ENCODE data around the gene MRPL12.

Gene MRPL12

DNA sequence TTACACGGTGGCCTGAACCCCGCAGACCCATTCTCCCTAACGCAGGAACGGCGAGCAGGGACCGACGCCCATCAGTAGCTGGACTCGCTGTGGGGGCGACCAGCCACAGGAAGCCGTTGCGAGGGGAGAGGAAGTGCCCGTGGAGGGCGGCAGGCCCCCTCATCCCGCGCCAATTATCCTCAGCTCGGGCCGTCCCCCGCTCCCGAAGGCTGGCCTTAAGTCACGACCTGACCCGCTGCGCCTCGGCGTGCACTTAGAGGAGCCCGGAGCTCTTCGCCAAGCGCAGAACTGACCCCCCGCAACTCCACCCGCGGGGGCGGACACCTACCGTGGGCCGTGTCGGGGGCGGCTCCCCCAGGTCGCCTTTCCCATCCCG lies 20.0 kb upstream of the MRPL12 start:
- no peak for DNase-seq

DNA sequence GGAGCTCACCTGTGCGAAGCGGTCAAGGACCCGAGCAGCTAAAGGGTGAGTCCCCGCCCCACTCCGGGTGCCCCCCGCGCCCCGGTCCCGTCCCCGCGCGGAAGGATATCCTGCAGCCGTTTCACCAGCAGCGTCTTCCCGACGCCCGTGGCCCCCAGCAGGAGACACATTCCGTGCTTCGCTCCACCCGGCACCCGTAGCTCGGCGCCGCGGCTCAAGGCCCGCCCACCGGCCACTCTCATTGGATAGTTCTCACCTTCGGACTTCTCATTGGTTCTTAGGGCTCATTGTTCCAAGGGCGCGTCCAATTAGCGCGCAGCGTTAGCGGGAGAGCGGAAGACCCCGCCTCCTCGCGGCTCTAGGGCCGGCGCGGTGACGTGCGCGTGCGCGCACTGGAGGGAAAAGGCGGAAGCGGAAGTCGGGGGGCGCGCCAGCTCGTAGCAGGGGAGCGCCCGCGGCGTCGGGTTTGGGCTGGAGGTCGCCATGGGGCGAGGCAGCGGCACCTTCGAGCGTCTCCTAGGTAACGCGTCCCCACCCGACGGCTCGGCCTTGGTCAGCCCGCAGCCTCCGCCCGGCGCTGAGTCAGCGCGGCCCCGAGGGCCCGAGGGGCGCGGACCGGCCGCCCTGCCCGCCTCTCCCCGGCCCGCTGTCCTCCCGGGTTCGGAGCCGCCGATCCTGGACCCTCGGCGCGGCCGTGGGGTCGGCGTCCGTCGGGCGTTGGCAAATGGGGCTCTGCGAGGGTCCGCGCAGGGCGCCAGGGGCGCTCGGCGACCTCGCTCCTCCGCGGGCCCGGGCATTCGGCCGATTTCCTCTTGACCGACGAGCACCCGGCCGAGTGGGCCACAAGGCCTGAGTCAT lies 19.4 kb upstream of the MRPL12 start, which contains the start of the genes ARL16 and HGS:
ARL16 (minus strand) TSS at position 214 of the 858 bp plus-strand sequence; CDS start at position 170, 44 bp downstream.
HGS (plus strand) TSS at position 428 of the 858 bp plus-strand sequence; CDS start at position 484, 56 bp downstream.
- DNase-seq = peak; percentile 99

GRCh38 chr17:81684442-81684911 lies 18.7 kb upstream of the MRPL12 start:
- DNase-seq = no peak

- peak; percentile 54 for DNase-seq
These were observed 18.1 kb upstream of the MRPL12 start for GRCh38 chr17:81685108-81685507.

DNA sequence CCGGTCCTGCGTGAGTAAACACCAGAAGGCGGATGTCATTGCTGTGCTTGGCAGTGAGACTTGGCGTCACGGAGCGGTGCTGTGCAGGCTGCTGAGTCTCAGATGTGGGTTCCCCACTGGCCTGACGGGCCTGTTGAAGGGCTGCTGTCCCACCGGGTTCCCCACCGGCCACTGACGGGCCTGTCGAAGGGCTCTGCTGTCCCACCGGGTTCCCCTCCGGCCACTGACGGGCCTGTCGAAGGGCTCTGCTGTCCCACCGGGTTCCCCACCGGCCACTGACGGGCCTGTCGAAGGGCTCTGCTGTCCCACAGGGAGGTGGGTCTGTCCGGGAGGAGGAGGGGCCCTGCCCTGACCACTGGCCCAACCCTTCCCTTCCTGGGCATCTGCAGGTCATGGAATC lies 16.6 kb upstream of the MRPL12 start:
- DNase-seq = no peak

DNA sequence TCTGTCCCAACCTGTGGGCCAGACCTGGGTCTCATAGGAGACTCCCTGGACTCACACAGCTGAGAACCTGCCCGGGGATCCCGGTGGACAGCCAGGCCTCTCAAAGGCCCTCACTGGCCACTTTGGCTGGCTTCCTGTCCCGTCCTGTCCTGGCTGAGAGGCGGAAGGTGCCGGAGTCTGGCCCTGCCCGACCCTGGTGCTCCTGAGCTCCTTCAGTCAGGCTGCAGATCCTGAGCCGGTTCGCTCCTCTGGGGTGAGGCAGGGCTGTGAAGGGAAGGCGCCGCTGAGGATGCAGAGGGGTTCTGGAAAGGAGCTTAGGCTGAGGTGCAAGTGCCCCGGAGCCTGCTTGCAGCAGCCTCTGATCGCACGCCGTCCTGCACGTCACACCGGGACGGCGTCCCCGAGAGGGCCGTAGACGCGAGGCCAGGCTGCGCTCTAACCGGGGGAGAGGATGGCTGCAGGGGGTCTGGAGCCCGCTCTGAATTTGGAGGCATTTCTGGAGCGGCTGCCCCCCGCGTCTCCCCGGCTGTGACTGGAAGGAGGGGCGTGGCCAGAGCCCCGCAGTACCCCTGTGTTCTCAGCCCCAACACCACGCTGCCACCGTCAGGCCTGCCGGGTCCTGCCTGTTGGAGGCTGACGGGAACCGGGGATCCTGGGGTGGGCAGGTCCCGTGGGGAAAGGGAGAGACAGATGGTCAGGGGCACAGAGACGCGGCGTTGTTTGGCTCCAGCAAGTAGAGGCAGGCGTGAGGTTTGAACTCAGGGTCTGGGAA lies 15.2 kb upstream of the MRPL12 start:
- DNase-seq = no peak

- DNase-seq = no peak
These were observed 14.6 kb upstream of the MRPL12 start for GRCh38 chr17:81688616-81689015.

DNA sequence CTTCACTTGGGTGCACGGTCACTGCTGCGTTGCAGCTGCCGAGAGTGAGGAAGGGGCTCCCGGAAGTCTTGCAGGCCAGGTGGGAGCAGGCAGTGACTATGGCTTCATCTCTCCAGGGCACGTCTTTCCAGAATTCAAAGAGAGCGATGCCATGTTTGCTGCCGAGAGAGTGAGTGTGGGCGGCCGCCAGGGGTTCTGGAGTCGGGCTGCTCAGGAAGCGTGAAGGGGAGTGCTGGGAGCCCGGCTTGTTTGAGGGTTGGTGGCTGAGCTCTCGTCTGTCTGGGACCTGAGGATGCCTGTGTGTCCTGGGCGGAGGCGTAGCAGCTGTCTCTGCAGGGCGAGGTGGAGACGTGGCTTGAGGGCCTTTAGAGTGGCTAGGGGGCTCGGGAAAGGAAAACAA lies 13.1 kb upstream of the MRPL12 start:
- DNase-seq = no peak

GRCh38 chr17:81690549-81690948 lies 12.6 kb upstream of the MRPL12 start:
- DNase-seq = no peak

DNA sequence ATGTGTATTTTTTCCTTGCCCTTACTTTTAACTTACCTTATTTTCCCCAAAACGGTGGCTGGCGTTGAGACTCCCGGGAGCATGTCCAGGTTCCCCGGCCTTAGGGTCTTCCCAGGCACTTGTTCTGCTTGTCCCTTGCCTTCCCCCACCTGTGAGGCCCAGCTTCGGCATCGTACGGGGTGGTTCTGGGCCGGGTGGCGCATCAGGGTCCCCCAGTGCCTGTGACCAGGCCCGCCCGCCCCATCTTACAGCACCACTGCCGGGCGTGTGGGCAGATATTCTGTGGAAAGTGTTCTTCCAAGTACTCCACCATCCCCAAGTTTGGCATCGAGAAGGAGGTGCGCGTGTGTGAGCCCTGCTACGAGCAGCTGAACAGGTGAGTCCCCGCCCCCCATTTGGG lies 12.0 kb upstream of the MRPL12 start:
- no peak for DNase-seq

DNA sequence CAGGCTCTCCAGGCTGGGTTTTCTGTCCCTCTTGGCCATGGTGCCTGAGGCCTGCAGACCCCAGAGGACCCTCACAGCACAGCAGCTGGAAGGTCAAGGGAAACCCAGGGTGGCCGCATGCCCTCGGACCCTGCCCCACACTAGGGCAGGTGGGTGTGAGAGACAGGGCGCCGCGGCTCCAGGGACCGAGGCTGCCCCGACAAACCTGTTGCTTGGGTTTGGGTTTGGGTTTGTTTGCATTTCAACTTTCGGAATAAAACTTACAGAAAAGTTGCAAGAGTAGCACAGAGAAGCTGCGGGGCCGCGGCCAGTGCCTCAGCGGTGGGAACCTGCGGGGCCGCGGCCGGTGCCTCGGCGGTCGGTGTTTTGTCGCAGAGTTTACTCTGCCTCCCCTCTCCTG lies 11.6 kb upstream of the MRPL12 start:
- DNase-seq = no peak

GRCh38 chr17:81693509-81694210 lies 9.5 kb upstream of the MRPL12 start:
- no peak for DNase-seq

DNA sequence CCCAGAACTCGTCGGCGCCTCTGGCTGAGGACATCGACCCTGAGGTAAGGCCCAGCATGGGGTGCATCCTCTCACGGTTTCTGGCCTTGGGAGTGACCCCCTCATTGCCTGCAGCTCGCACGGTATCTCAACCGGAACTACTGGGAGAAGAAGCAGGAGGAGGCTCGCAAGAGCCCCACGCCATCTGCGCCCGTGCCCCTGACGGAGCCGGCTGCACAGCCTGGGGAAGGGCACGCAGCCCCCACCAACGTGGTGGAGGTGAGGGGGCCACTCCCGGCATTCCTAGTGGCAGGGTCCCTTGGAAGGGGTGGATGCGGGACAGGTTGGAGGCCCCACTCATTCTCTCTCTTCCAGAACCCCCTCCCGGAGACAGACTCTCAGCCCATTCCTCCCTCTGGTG lies 8.4 kb upstream of the MRPL12 start:
- no peak for DNase-seq

- DNase-seq = no peak
These were observed 8.0 kb upstream of the MRPL12 start for GRCh38 chr17:81695211-81695610.

DNA sequence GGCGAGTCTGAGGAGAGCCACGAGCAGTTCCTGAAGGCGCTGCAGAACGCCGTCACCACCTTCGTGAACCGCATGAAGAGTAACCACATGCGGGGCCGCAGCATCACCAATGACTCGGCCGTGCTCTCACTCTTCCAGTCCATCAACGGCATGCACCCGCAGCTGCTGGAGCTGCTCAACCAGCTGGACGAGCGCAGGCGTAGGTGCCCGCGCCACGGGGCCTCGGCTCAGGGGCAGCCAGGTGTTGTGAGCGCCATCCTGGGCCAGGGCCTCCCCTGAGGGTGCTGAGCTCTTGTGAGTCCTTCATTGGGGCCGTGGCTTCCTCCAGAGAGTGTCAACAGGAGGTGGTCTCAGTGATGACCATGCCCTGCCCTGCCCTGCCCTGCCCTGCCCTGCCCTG lies 7.4 kb upstream of the MRPL12 start:
- no peak for DNase-seq

- DNase-seq = no peak
These were observed 6.8 kb upstream of the MRPL12 start for GRCh38 chr17:81696218-81696941.

GRCh38 chr17:81697261-81698044 lies 5.7 kb upstream of the MRPL12 start:
- DNase-seq = no peak

DNA sequence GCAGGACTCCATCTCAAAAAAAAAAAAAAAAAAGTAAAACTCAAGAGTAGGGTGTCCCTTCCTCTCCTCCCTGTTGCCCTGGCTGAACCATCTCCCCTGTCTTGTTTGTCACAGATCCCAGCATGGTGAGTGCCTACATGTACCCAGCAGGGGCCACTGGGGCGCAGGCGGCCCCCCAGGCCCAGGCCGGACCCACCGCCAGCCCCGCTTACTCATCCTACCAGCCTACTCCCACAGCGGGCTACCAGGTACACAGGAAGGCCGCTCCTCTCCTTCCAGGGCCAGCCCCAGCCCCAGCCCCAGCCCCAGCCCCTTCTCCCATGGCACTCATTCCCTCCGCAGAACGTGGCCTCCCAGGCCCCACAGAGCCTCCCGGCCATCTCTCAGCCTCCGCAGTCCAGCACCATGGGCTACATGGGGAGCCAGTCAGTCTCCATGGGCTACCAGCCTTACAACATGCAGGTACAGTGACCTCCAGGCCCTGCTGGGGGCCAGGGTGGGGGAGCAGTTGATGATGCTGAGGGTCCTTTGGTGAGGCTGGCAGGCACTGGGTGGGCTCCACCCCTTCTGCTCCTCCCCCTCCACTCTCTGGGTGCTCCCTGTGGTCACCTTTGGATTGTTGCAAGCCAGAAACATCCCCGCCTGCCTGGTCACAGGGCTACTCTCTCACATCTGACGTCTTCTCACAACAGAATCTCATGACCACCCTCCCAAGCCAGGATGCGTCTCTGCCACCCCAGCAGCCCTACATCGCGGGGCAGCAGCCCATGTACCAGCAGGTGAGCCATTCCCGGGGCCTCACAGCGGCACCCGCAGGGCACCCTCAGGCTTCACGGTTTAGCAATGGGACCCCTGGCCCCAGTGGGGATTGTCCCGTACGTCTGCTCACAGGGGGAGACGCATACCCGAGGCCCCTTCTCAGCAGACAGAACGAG lies 2.5 kb upstream of the MRPL12 start:
- no peak for DNase-seq

GRCh38 chr17:81701288-81702071 lies 1.7 kb upstream of the MRPL12 start:
- DNase-seq = no peak
